GM21576 (cell line): ENCODE data around the gene DSTYK.
"Not testable (repeated sequence)": the region's sequence is repeated elsewhere in the genome, so short reads cannot be mapped to it uniquely, and the experiment has no call there.

ENCODE experiments used
- ATAC-seq: cut with Tn5 transposase; IDR thresholded peaks from one replicate; pipeline ENCODE4 v1.9.1; 2021; ENCODE audit warnings: mild to moderate bottlenecking, moderate library complexity; ENCODE audit not compliant: unreplicated experiment

Gene DSTYK

GRCh38 chr1:205243350-205244191 lies 32.1 kb upstream of the DSTYK start:
- no peak for ATAC-seq

- ATAC-seq: no peak
Measured at GRCh38 chr1:205241366-205242030, 30.0 kb upstream of the DSTYK start.

- no peak for ATAC-seq
Measured at GRCh38 chr1:205240569-205240968, 29.1 kb upstream of the DSTYK start.

GRCh38 chr1:205240118-205240517 lies 28.6 kb upstream of the DSTYK start:
- no peak for ATAC-seq

- no peak for ATAC-seq
Measured at GRCh38 chr1:205239078-205239477, 27.6 kb upstream of the DSTYK start.

GRCh38 chr1:205237526-205238484 lies 26.3 kb upstream of the DSTYK start:
- ATAC-seq: no peak

- no peak for ATAC-seq
Measured at GRCh38 chr1:205236951-205237475, 25.5 kb upstream of the DSTYK start.

- ATAC-seq: no peak
Measured at GRCh38 chr1:205236526-205236925, 25.0 kb upstream of the DSTYK start.

- no peak for ATAC-seq
Measured at GRCh38 chr1:205235951-205236350, 24.4 kb upstream of the DSTYK start.

- not testable (repeated sequence) for ATAC-seq
Measured at GRCh38 chr1:205233986-205234385, 22.5 kb upstream of the DSTYK start.

- no peak for ATAC-seq
Measured at GRCh38 chr1:205232945-205233397, 21.5 kb upstream of the DSTYK start.

GRCh38 chr1:205232127-205232820 lies 20.8 kb upstream of the DSTYK start:
- no peak for ATAC-seq

GRCh38 chr1:205230982-205231381 lies 19.5 kb upstream of the DSTYK start:
- ATAC-seq: no peak

GRCh38 chr1:205229916-205230700 lies 18.6 kb upstream of the DSTYK start:
- ATAC-seq: no peak

GRCh38 chr1:205229399-205229871 lies 17.9 kb upstream of the DSTYK start:
- ATAC-seq: no peak

GRCh38 chr1:205228093-205228521 lies 16.6 kb upstream of the DSTYK start:
- ATAC-seq: no peak

GRCh38 chr1:205227584-205228013 lies 16.1 kb upstream of the DSTYK start, which contains the start of gene TMCC2:
TSS of gene TMCC2 (plus strand) at chr1:205227946. CDS start at chr1:205228565, 619 bp downstream.
- ATAC-seq: peak; percentile 77

- no peak for ATAC-seq
Measured at GRCh38 chr1:205226868-205227583, 15.5 kb upstream of the DSTYK start.
